Tibial nerve (tissue), 4 donors: ENCODE results near the gene ANXA8. TPM values are rescaled to one million over a fixed set of nuclear protein-coding genes. Genes with fewer than 3 reads are reported as not detected.
"Not testable (repeated sequence)": the region's sequence is repeated elsewhere in the genome, so short reads cannot be mapped to it uniquely, and the experiment has no call there.

Experiments used
- DNase-seq, 2 donors: peaks; one replicate each; pipeline ENCODE4 v3.0.0-alpha.2; 2019; ENCODE audit warnings: low spot score in 2 of 2
- H3K27ac ChIP-seq, 4 donors: fragments of 200-600 bp; sonication (generic) in 3 of 4; one replicate each; pipeline ENCODE4 v1.5.1; 2017 to 2019; ENCODE audit warnings: mild to moderate bottlenecking in 1 of 4
- H3K27me3 ChIP-seq, 2 donors: fragments of 200-600 bp; sonication (generic) in 1 of 2; one replicate each; pipeline versions ENCODE4 v1.5.1 to v1.6.0; 2017 to 2019
- H3K36me3 ChIP-seq, 3 donors: fragments of 200-600 bp; sonication (generic); one replicate each; pipeline ENCODE4 v1.5.1; 2018 to 2019
- H3K4me1 ChIP-seq, 4 donors: fragments of 200-600 bp; sonication (generic) in 3 of 4; one replicate each; pipeline ENCODE4 v1.5.1; 2017 to 2019
- H3K4me3 ChIP-seq, 4 donors: fragments of 200-600 bp; sonication (generic) in 3 of 4; one replicate each; pipeline ENCODE4 v1.5.1; 2017 to 2019; ENCODE audit warnings: mild to moderate bottlenecking in 1 of 4, moderate library complexity in 1 of 4
- H3K9me3 ChIP-seq, 4 donors: fragments of 200-600 bp; sonication (generic) in 3 of 4; one replicate each; pipeline ENCODE4 v1.5.1; 2017 to 2019
- WGBS, 2 donors: methylation state at CpG; one replicate each; pipeline ENCODE4 v1.1.5; 2018; 5-methylcytosine and 5-hydroxymethylcytosine counted together
- total RNA-seq, 4 donors: library from RNA; depleted of rRNA; stranded (reverse); fragments of >200 nt; gene quantifications; one replicate each; pipeline ENCODE4 v1.1.0, GENCODE V29; 2016

ANXA8 gene, protein sequence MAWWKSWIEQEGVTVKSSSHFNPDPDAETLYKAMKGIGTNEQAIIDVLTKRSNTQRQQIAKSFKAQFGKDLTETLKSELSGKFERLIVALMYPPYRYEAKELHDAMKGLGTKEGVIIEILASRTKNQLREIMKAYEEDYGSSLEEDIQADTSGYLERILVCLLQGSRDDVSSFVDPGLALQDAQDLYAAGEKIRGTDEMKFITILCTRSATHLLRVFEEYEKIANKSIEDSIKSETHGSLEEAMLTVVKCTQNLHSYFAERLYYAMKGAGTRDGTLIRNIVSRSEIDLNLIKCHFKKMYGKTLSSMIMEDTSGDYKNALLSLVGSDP
- 1 to 10 TPM in 3 of 4 donors, under 1 TPM in 1; 0.30 to 9.8 (median 4.2) TPM for total RNA-seq

DNA sequence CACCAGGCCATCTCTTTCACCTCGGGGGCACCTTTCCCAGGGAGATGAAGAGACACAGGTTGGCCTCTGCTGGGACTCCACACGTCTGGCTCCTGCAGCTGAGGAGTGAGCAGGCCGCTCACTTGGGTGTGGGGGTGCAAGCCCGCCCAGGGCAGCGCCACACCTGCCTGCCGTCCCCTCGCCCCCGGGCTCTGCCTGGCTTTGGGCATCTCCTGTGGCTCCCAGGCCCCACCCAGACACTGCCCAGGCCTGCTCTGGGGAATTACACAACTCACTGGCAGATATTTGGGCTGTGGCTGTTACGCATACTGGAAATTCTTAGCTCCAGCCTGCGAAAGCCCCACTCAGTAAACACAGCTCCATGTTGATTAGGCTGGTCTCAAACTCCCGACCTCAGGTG, at the start of gene ANXA8:
TSS of gene ANXA8 (minus strand) at position 193 of the 400 bp plus-strand sequence. CDS start at position 11, 182 bp downstream.
- WGBS, 2 donors: 90 to 92% methylated on average over 2 to 8 of the region's 11 CpGs

DNA sequence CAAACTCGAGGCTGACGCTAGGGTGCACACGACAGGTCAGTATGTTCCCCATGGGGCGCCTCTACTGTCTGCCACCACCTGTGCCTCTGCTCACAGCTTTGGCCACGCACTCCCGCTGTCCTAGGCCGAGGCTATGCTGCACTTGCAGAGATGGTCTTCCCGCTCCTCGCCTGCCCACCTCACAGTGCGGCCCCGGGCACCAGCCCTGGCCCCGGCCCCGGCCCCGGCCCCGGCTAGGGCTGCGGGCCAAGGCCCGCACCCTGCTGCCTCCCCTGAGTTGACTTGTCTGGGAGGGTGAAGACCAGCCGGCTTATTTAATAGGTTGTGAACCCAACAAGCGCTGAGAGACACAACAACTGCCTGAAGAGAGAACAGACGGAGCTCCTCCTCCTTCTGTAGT, 39.6 kb upstream of the ANXA8 start, which contains the start of gene AGAP9:
TSS of gene AGAP9 (minus strand) at position 164 of the 400 bp plus-strand sequence. CDS start at position 52, 112 bp downstream.
- H3K4me1 ChIP-seq, H3K27ac ChIP-seq, H3K27me3 ChIP-seq, H3K9me3 ChIP-seq, DNase-seq, H3K36me3 ChIP-seq, H3K4me3 ChIP-seq: not testable (repeated sequence)
- no CpG with 5 or more reads among the region's 20 CpGs for WGBS, 2 donors

More for the DNA sequence above, at the start of gene ANXA8:
- not testable (repeated sequence) for H3K27ac ChIP-seq, H3K9me3 ChIP-seq, H3K4me1 ChIP-seq, H3K27me3 ChIP-seq, H3K4me3 ChIP-seq, DNase-seq, H3K36me3 ChIP-seq

DNA sequence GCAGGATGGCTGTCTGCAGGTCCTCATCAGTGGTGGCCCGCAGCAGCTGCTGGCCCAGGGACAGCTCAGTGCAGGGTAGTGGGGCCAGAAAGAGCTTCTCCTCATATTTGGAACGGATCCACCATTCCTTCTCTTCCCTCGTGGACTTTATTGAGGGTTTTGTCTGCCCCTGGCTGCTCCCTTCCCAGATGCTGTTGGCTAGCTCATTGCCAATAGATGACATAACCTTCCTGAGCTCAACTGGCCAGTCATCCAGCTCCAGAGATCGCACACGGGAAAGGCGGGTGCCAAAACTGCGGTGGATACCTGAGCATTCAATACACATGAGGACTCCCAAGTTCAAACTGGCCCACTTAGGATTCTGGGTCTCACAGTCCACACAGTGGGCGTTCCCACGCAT, 18.4 kb upstream of the ANXA8 start:
- WGBS, 2 donors: 65 to 79% methylated on average over 6 to 7 of the region's 9 CpGs
- H3K4me1 ChIP-seq, H3K27me3 ChIP-seq, H3K4me3 ChIP-seq, H3K27ac ChIP-seq, H3K36me3 ChIP-seq, H3K9me3 ChIP-seq, DNase-seq: not testable (repeated sequence)

DNA sequence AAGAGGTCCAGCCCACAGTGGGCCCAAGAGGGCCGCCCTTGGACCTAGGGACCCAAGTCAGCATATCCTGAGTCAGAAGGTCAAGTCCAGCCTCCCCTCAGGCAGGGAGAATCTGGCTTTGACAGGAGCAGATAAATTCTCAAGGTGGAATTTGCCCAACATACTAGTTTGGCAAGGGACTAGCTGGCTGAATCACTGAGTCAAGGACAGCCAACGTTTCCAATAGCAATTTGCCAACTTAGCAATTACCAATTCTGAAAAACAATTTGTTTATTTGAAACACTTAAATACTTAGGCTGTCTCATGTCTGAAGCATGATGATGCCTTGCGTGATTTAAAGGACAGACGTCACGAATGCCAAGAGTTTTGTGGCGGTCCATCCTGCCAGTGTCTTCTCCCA, 10.3 kb upstream of the ANXA8 start:
- not testable (repeated sequence) for H3K4me1 ChIP-seq, H3K36me3 ChIP-seq, H3K4me3 ChIP-seq, H3K27me3 ChIP-seq, H3K27ac ChIP-seq, H3K9me3 ChIP-seq, DNase-seq
- WGBS, 2 donors: no CpG with 5 or more reads among the region's 6 CpGs

DNA sequence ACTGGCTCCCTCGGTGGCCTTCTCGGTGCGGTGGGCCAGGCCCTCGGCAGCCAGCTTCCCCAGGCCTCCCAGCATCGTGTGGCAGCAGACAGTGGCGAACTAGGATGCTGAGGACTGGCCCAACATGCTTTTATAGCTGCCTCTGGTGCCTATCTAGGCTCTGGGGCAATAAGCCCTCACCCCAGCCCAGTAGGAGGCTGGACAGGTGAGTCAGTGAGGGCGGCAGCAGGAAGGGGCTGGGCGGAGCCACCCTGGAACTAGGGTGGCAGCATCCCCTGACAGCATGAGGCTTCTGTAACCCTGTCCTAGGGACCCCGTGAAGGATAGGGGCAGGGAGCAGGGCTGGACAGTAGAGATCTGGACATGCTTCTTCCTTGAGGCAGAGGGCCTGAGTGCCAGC, 7.7 kb upstream of the ANXA8 start, which contains the start of gene FAM25G:
TSS of gene FAM25G (minus strand) at position 101 of the 400 bp plus-strand sequence. CDS start at position 75, 26 bp downstream.
- H3K27me3 ChIP-seq, H3K36me3 ChIP-seq, DNase-seq, H3K4me3 ChIP-seq, H3K27ac ChIP-seq, H3K4me1 ChIP-seq, H3K9me3 ChIP-seq: not testable (repeated sequence)
- WGBS, 2 donors: no CpG with 5 or more reads among the region's 9 CpGs

DNA sequence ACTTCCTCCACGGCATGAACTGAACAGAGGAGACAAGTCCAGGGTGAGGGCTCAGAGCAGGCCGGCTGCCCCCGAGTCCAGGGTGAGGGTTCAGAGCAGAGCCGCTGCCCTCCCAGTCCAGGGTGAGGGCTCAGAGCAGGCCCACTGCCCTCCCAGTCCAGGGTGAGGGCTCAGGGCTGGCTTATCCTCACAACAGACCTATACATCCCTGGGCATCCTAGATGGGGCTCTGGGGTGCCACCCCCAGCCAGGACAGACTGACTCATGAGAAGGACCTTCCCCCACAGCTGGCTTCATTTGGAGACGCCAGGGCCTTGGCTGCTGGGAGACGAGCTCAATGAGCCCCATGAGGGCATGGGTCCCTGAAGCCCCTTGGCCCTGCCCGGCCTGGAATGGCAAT, 5.7 kb upstream of the ANXA8 start:
- not testable (repeated sequence) for H3K36me3 ChIP-seq, H3K4me1 ChIP-seq, H3K4me3 ChIP-seq, H3K9me3 ChIP-seq, H3K27ac ChIP-seq, DNase-seq, H3K27me3 ChIP-seq
- 80% methylated on average over 2 of the region's 7 CpGs; no CpG with 5 or more reads in 1 of the 2 donors for WGBS, 2 donors

DNA sequence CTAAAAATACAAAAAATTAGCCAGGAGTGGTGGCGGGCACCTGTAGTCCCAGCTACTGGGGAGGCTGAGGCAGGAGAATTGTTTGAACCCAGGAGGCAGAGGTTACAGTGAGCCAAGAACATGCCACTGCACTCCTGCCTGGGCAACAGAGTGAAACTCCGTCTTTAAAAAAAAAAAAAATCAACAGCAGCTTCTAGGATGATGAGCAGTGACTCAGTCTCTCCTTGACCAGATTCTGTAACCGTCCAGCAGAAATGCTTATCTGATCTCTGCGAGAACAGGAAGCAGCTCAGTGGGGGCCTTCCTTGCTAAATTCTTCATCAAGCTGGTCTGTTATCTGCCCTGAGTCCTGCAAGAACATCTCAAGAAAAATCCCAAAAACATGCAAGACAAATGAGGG, 2.0 kb upstream of the ANXA8 start:
- 93 to 100% methylated on average over 1 to 2 of the region's 4 CpGs for WGBS, 2 donors

DNA sequence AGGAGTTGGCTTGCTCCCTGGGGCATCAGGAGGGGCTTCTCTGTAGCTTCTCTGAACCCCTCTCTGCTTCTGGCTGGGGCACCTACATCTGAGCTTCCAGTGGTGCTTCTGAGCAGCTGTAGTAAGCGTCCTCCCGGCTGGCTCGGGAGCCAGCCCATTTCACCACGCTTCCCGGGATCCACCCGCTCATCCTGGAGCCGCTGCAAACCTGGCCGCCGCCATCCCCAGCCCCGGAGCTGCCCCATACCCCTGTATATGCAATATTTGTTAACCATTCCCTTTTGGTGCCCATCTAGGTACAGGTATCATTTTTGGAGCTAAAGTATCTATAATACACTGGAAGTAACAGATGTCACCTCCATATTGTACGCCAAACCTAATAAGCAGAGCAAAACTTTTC, 871 bp upstream of the ANXA8 start:
- not testable (repeated sequence) for H3K4me3 ChIP-seq, H3K27me3 ChIP-seq, H3K36me3 ChIP-seq, DNase-seq, H3K4me1 ChIP-seq, H3K27ac ChIP-seq, H3K9me3 ChIP-seq
- WGBS, 2 donors: 93 to 94% methylated on average over 1 to 11 of the region's 11 CpGs

More for the DNA sequence above, 2.0 kb upstream of the ANXA8 start:
- not testable (repeated sequence) for H3K4me1 ChIP-seq, DNase-seq, H3K27me3 ChIP-seq, H3K36me3 ChIP-seq, H3K27ac ChIP-seq, H3K4me3 ChIP-seq, H3K9me3 ChIP-seq

DNA sequence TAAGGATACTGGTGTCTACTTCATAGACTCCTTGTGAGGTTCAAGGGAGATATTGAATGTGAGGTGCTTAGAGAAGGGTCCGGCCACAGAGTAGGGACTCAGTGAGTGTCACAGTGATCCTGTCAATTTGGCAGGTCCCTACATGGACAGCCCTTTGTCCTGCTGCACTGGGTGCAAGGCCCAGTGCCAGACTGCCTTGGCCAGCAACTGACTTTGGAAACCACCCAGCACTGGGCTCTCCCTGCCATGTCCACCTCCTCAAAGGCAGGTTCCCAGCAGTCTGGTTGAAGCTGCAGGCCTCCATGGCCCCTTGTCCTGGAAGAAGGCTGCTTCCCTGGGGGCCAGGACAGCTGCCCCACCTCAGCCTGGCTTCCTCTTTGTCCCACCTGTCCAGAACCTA, 1.5 kb downstream of the ANXA8 start:
- WGBS, 2 donors: no CpG with 5 or more reads among the region's 1 CpG
- DNase-seq, H3K36me3 ChIP-seq, H3K9me3 ChIP-seq, H3K4me3 ChIP-seq, H3K4me1 ChIP-seq, H3K27me3 ChIP-seq, H3K27ac ChIP-seq: not testable (repeated sequence)

DNA sequence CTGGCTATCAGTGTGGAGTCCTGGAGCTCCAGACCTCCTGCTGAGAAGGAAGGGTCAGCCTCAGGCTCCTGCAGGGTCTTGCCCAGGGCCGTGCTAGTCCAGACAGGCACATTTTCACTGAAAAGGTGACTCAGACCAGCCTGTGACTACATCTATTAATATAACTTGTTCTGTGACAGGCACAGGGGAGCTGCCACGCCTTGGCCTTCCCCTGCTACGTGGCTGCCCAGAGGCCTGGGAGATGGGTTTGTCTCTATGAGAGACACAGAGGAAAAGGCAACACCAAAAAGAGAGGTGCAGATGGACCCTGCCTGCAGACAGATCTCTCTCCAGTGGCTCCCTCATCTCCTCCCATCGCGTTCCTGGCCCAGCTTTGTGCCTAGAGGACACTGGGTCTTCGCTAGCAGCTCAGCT, 2.1 kb downstream of the ANXA8 start:
- not testable (repeated sequence) for H3K9me3 ChIP-seq, H3K4me3 ChIP-seq
- WGBS, 2 donors: no CpG with 5 or more reads among the region's 6 CpGs

DNA sequence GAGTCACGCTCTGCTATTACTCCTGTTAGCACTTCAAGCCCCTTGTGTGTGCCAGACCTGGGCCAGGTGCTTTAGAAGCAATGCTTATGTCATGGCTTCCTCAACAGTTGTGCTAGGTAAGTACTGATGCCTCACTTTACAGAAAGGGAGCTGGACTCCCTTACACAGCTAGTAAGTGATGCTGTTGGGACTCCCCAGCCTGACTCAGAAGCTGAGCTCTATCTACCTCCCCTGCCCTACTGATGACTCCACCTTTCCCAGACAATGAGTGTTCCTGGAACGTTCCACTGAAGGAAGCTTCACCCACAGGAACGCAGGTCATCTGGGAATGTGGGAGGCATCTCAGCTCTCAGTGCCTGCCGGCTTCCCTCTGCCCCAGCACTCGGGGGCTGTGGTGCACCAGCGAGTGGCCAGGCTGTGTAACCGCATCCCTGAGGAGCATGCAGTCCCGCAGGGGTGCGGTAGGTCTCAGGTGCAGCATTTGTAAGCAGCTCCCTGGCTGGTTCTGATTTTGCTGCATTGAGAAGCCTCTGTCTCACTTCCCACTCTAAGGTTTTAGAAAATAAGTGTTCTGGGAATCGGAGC, 2.6 kb downstream of the ANXA8 start:
- H3K9me3 ChIP-seq, DNase-seq, H3K27ac ChIP-seq, H3K27me3 ChIP-seq, H3K4me1 ChIP-seq, H3K36me3 ChIP-seq, H3K4me3 ChIP-seq: not testable (repeated sequence)
- WGBS, 2 donors: no CpG with 5 or more reads among the region's 10 CpGs

More for the DNA sequence above, 2.1 kb downstream of the ANXA8 start:
- not testable (repeated sequence) for H3K4me1 ChIP-seq, H3K27me3 ChIP-seq, DNase-seq, H3K27ac ChIP-seq, H3K36me3 ChIP-seq

DNA sequence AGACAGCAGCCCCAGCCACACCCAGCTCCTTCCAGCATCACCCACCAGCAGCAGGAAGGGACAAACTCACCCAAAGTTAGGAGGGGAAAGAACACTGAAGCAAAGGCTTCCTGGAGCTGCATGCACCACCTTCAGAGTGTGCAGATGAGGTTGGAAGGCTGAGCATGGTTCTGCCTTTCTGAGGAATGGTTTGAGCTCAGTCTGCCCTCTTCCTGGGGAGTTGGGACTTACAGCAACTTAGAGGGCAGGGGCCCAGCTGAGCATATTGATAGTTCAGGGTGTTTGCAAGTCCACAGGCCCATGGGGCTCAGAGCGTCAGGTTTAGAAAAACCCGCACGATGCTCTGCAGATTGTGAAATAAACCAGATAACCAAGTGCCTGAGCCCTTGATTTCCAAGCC, 3.8 kb downstream of the ANXA8 start:
- not testable (repeated sequence) for H3K4me1 ChIP-seq, DNase-seq, H3K4me3 ChIP-seq, H3K27ac ChIP-seq, H3K27me3 ChIP-seq, H3K9me3 ChIP-seq, H3K36me3 ChIP-seq
- WGBS, 2 donors: no CpG with 5 or more reads among the region's 3 CpGs

DNA sequence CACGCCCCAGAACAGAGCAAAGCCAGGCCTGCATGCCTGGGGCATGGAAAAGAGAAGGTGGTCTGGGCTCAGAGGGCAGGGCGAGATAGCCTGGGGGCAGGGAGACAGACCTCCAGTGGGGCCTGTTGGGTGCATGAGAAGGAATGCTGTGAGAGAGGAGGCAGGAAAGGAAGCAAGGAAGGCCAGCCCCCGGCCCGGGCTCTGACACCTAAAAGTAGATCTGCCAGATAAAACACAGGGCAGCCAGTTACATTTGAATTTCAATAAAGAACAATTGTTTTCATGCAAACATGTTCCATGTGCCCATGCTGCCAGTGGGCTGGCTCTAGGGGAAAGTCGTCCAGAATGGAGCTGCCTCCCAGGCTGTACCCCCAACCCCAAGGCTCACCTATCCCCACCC, 5.8 kb downstream of the ANXA8 start:
- H3K36me3 ChIP-seq, H3K27ac ChIP-seq, DNase-seq, H3K9me3 ChIP-seq, H3K27me3 ChIP-seq, H3K4me3 ChIP-seq, H3K4me1 ChIP-seq: not testable (repeated sequence)
- WGBS, 2 donors: 25 to 53% methylated on average over 2 to 3 of the region's 5 CpGs

DNA sequence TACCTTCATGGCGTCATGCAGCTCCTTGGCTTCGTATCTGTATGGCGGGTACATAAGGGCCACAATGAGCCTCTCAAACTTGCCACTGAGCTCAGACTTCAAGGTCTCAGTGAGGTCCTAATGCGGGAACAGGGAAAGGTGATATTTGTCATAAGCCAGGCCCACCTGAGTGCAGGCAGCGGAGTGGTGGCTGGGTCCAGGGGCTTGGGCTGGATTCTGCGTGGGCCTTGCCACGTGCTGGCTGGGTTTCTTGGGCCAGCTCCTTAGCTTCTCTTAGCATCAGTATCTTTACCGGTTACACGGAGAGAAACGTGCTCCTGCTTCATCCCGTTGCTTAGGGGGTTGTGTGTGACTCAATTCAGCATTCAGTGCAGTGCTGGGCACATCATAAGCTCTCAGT, 6.8 kb downstream of the ANXA8 start:
- DNase-seq, H3K36me3 ChIP-seq, H3K27ac ChIP-seq, H3K27me3 ChIP-seq, H3K4me1 ChIP-seq, H3K9me3 ChIP-seq, H3K4me3 ChIP-seq: not testable (repeated sequence)
- 100% methylated on average over 2 of the region's 11 CpGs; no CpG with 5 or more reads in 1 of the 2 donors for WGBS, 2 donors
